Right cardiac atrium (tissue), 5 donors: ENCODE results near the gene CYB5RL. TPM values are rescaled to one million over a fixed set of nuclear protein-coding genes. Genes with fewer than 3 reads are reported as not detected.
"Not testable (repeated sequence)": the region's sequence is repeated elsewhere in the genome, so short reads cannot be mapped to it uniquely, and the experiment has no call there.

ENCODE experiments used
- ATAC-seq, 2 donors: fragments of 200-7000 bp; cut with Tn5 transposase; one replicate each; pipeline versions ENCODE4 v1.8.0 to v1.9.1; 2020; ENCODE audit warnings: moderate library complexity in 2 of 2, mild to moderate bottlenecking in 1 of 2
- DNase-seq, 3 donors: peaks; one replicate each; pipeline ENCODE4 v3.0.0-alpha.2; 2020
- H3K27ac ChIP-seq: one replicate; pipeline ENCODE4 v1.5.1; 2013; ENCODE audit warnings: mild to moderate bottlenecking, low read length, control low read depth, moderate library complexity
- H3K27me3 ChIP-seq: one replicate; pipeline ENCODE4 v1.6.1; 2013; ENCODE audit not compliant: control insufficient read depth, insufficient read depth
- H3K4me1 ChIP-seq: one replicate; pipeline ENCODE4 v1.6.1; 2013; ENCODE audit warnings: low read length; ENCODE audit not compliant: control insufficient read depth, insufficient read depth
- H3K4me3 ChIP-seq: one replicate; pipeline ENCODE4 v1.5.1; 2013; ENCODE audit warnings: low read length, control low read depth
- H3K9me3 ChIP-seq: one replicate; pipeline ENCODE4 v1.6.1; 2013; ENCODE audit warnings: low read length; ENCODE audit not compliant: control insufficient read depth
- WGBS: extraction: QIAGEN DNeasy Blood & Tissue Kit; methylation state at CpG from one replicate; pipeline ENCODE4 v1.1.7; 2013; 5-methylcytosine and 5-hydroxymethylcytosine counted together
- intact Hi-C, 4 donors: fragments of 100-400 bp; cut with DNase I; formaldehyde crosslinking; loops; one replicate each; pipeline versions ENCODE4 v1.11.0 to v1.14.0; 2022 to 2023
- polyA plus RNA-seq: library from polyadenylated mRNA; stranded (reverse); fragments of 200-250 nt; gene quantifications from one replicate; pipeline ENCODE4 v1.2.3, GENCODE V29; 2013
- total RNA-seq, 4 donors: library from RNA; stranded (reverse); fragmentation: NEBNext Ultra II Directional; extraction: Animal tissue kit (Norgen Biotek cat#: 25700); gene quantifications; one replicate each; pipeline ENCODE4 v1.2.1, GENCODE V29; 2021
- donor health status: healthy with polysubstance abuse.
- donor health status: DM: no; HTN: yes; CAD: no.
- donor health status: DM: no; HTN: no; CAD: no.
- donor health status: DM: no; HTN: yes; CAD: no; lungs with severe emphysema.
- donor health status: DM: yes; HTN: yes; CAD: no.

The CYB5RL gene
- total and polyA plus RNA-seq, 5 donors = 3.0 to 6.4 (median 5.0) TPM

- WGBS = 92% methylated on average over 5 of the region's 5 CpGs
- DNase-seq (no peak), ATAC-seq (no peak)
- H3K4me3 ChIP-seq = no peak overlapping the region
- H3K27ac ChIP-seq = no peak overlapping the region
- no peaks in the 10 kb centered on the region for H3K27me3 ChIP-seq
- H3K4me1 ChIP-seq = no peaks in the 10 kb centered on the region
- no peaks in the 10 kb centered on the region for H3K9me3 ChIP-seq
- intact Hi-C loops = no loop called here
Observed at GRCh38 chr1:54239035-54239383, 39.2 kb upstream of the CYB5RL start.

DNA sequence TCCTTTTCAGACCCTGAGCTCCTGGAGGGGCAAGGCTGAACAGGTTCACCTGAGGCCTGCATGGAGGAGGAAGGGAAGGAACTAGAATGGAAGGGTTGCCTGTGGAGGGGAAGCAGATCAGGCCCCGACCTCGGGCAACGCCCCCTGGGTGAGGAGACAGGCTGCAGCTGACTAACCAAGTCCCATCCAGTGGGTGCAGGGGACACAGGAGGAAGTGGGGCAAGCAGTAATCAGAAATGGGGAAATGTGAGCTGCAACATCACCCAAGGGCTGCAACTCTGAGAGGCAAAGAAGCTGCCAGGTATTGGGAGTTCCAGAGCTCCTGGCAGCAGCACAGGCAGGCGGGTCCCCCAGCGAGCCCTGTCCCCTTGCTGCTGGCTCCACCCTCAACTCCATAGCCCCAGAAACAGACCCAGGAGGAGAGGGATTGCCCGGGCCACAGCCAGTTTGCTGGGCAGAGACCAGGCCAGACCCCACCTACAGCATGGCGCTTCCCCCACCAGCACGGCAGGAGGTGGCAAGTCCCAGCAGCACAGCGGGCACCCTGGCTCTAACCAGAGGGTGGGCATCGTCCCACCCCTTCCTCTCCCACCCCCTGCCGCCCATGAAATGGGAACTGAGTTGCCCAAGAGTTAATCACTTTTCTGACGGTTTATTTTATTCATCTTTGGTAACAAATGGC lies 38.7 kb upstream of the CYB5RL start:
- no peak for ATAC-seq
- peak in 1 of 3 donors; percentile 47 for DNase-seq
- WGBS = 82% methylated on average over 12 of the region's 12 CpGs
- Histone ChIP-seq H3K4me1 (no peaks in the 10 kb centered on the region), H3K27me3 (no peaks in the 10 kb centered on the region), H3K4me3 (no peak overlapping the region), H3K27ac (no peak overlapping the region), H3K9me3 (no peaks in the 10 kb centered on the region)
- intact Hi-C loops = no loop called here

GRCh38 chr1:54237586-54237985 lies 37.8 kb upstream of the CYB5RL start:
- DNase-seq = no peak
- ATAC-seq = no peak
- H3K4me1 ChIP-seq = no peaks in the 10 kb centered on the region
- 94% methylated on average over 10 of the region's 10 CpGs for WGBS
- no peaks in the 10 kb centered on the region for H3K9me3 ChIP-seq
- no peak overlapping the region for H3K27ac ChIP-seq
- H3K4me3 ChIP-seq = no peak overlapping the region
- H3K27me3 ChIP-seq = no peaks in the 10 kb centered on the region
- intact Hi-C loops = no loop called here

DNA sequence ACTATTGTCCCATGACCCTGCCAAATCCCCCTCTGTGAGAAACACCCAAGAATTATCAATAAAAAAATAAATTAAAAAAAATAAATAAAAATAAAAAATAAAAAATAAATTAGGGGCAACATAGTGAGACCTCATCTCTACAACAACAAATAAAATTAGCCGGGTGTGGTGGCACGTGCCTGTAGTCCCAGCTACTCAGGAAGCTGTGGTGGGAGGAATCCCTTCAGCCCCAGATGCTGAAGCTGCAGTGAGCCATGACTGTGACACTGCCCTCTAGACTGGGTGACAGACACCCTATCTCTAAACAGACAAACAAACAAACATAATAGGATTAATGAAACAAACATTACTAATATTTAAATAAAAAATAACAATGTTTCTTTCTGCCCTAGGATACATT lies 34.5 kb upstream of the CYB5RL start:
- H3K9me3 ChIP-seq = no peaks in the 10 kb centered on the region
- H3K27ac ChIP-seq = no peak overlapping the region
- no peak for ATAC-seq
- no peaks in the 10 kb centered on the region for H3K27me3 ChIP-seq
- H3K4me1 ChIP-seq = no peaks in the 10 kb centered on the region
- intact Hi-C loops = no loop called here
- H3K4me3 ChIP-seq = no peak overlapping the region
- DNase-seq = no peak
- WGBS = 82% methylated on average over 2 of the region's 2 CpGs

GRCh38 chr1:54233196-54233595 lies 33.4 kb upstream of the CYB5RL start:
- H3K27ac ChIP-seq, H3K4me3 ChIP-seq, H3K4me1 ChIP-seq, ATAC-seq, H3K27me3 ChIP-seq, H3K9me3 ChIP-seq, intact Hi-C loops: not testable (repeated sequence)
- WGBS = 97% methylated on average over 33 of the region's 33 CpGs
- peak in 1 of 3 donors; percentile 39 for DNase-seq

- Histone ChIP-seq H3K9me3 (no peaks in the 10 kb centered on the region), H3K4me1 (no peaks in the 10 kb centered on the region), H3K4me3 (no peak overlapping the region), H3K27ac (no peak overlapping the region), H3K27me3 (no peaks in the 10 kb centered on the region)
- ATAC-seq (no peak), DNase-seq (no peak)
- intact Hi-C loops = no loop called here
- 62% methylated on average over 15 of the region's 15 CpGs for WGBS
Observed at GRCh38 chr1:54230507-54231339, 30.9 kb upstream of the CYB5RL start.

- Histone ChIP-seq H3K9me3 (no peaks in the 10 kb centered on the region), H3K4me3 (no peak overlapping the region), H3K27me3 (no peaks in the 10 kb centered on the region), H3K4me1 (no peaks in the 10 kb centered on the region), H3K27ac (no peak overlapping the region)
- peak; percentile 18 to 45 for ATAC-seq
- intact Hi-C loops = no loop called here
- peak in 1 of 3 donors; percentile 39 for DNase-seq
- 51% methylated on average over 11 of the region's 11 CpGs for whole genome bisulfite sequencing
Observed at GRCh38 chr1:54229281-54229891, 29.6 kb upstream of the CYB5RL start.

- H3K27ac ChIP-seq = no peak overlapping the region
- no peaks in the 10 kb centered on the region for H3K4me1 ChIP-seq
- H3K4me3 ChIP-seq = no peak overlapping the region
- no peaks in the 10 kb centered on the region for H3K9me3 ChIP-seq
- H3K27me3 ChIP-seq = no peaks in the 10 kb centered on the region
- DNase-seq (peak in 1 of 3 donors; percentile 49), ATAC-seq (peak; percentile 11 to 17)
- intact Hi-C loops = no loop called here
- 95% methylated on average over 13 of the region's 13 CpGs for WGBS
Observed at GRCh38 chr1:54228638-54229079, 28.8 kb upstream of the CYB5RL start.

- Histone ChIP-seq H3K27me3 (no peaks in the 10 kb centered on the region), H3K4me3 (no peak overlapping the region), H3K9me3 (no peaks in the 10 kb centered on the region), H3K27ac (no peak overlapping the region), H3K4me1 (no peaks in the 10 kb centered on the region)
- WGBS = 68% methylated on average over 17 of the region's 17 CpGs
- intact Hi-C loops = no loop called here
- no peak for DNase-seq
- no peak for ATAC-seq
Observed at GRCh38 chr1:54227891-54228310, 28.1 kb upstream of the CYB5RL start.

DNA sequence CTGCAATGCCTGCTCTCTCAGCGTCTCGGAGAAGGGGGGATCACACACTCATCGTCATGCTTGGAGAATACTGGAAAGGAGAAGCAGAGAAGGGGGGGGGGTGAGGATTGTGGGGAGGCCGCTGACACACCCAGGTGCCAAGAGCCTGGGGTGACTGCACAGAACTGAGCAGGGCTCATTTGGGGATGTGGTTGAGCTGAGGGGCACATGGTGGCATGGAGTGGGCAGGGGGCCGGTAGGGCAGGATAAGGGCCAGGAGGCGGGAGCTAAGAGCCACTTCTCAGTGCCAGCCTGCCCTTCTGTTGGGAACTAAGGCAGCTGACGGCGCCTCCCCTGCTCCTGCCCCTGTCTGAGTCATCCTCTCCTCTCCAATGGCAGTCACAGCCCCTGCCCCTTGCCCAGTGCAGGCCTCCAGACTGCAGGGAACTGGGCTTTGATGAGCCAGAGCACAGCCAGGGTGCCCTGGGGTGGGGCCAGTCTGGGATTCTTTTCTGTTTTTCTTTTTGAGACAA lies 27.3 kb upstream of the CYB5RL start:
- H3K27ac ChIP-seq = no peak overlapping the region
- ATAC-seq = peak in 1 of 2 donors; percentile 34

More for the DNA sequence above, 27.3 kb upstream of the CYB5RL start:
- H3K4me3 ChIP-seq = no peak overlapping the region
- intact Hi-C loops = no loop called here
- WGBS = 66% methylated on average over 8 of the region's 8 CpGs
- no peaks in the 10 kb centered on the region for H3K9me3 ChIP-seq
- DNase-seq = peak in 1 of 3 donors; percentile 27
- no peaks in the 10 kb centered on the region for H3K4me1 ChIP-seq
- H3K27me3 ChIP-seq = no peaks in the 10 kb centered on the region
